ENCODE measurements around the gene KCNK2.
"Not testable (repeated sequence)": the region's sequence is repeated elsewhere in the genome, so short reads cannot be mapped to it uniquely, and the experiment has no call there.

The KCNK2 gene

DNA sequence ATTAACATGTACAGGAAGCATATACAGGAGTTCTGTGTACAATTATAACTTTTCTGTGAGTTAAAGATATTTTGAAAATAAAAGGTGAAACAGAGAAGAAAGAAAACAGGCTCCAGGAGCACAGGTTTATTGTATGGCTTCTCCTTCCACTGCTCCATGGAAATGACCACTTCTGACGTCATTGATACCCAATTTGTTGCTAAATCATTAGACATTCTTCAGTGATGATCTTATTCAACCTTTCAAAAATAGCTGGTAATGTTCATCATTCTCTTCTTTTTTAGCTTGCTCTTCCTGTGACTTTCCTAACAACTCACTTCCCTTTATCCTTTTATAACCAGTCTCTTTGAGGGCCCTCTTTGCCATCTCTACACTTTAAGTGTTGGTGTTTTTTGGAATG lies 77.8 kb downstream of the KCNK2 start:
- DNase-seq = peak; percentile 62

GRCh38 chr1:215163144-215163543 lies 80.6 kb downstream of the KCNK2 start:
- DNase-seq = not testable (repeated sequence)

GRCh38 chr1:215166886-215167285 lies 84.3 kb downstream of the KCNK2 start:
- peak; percentile 17 for DNase-seq

DNA sequence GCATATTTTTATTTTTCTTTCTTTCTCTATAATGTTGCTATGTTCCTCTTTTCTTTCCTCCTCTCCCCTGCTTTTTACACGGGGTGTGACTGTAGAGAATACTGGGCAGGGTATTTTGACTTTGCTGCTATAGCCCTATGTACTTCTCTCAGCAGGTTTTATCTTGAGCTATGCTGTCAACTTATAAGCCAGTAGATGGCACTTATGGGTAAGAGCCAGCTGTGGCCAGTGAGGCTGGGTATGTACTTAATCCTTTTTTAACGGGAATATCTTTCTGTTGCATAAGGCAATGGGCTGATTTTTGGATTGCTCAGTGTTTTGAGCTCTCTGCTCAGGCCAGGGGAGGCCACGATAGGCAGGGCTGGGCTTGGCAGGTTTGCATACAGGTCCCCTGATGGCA lies 99.0 kb downstream of the KCNK2 start:
- no peak for DNase-seq

- no peak for DNase-seq
Observed at GRCh38 chr1:215185067-215185620, 102.6 kb downstream of the KCNK2 start.

DNA sequence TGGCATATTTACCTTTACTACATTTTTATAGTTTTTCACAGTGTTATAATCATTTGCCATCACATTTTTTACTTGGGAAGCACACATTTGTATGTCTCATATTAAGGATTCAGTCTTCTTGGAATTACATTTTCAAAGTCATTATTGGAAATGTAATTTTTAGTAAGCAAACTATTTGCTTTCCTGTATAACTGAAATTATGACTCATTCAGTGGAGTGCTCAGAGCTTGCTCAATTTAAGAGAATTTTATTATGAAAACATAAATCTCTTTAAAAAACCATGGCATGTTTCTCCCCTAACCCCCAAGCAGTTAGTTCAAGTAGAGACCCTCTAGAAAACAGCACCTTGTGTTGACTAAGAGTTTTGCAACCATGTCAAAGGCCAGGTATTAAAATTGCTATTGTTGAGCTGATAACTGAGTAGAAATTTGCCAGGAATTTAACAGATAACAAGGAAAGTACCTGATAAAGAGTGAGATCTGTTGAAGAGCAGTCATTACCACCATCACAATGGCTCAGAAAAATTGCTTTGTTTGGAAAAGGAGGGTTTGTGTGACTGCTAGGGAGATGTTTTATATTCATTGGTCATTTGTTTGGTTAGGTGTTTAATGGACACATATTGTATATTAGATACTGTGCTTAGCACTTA lies 105.9 kb downstream of the KCNK2 start:
- peak; percentile 14 for DNase-seq

GRCh38 chr1:215192306-215192705 lies 109.8 kb downstream of the KCNK2 start:
- DNase-seq = peak; percentile 77

DNA sequence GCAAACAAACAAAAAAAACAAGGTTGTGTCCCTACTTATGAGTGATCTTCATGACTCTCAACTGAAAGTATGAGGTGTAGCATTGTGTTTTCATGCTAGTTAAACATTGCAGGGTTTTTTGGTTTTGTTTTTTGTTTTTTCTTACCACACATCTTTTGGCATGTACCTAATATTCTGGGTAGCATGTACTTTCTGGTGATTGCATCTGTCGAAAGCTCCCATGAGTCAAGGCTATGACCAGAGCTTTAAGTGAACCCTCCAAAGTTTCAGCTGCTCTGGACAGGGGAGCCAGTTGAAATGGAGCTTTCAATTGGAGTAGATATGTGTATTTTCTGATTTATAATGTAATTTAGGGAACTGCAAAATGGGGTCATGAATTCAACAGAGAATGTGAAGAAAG lies 115.5 kb downstream of the KCNK2 start:
- no peak for DNase-seq

GRCh38 chr1:215200121-215200520 lies 117.6 kb downstream of the KCNK2 start:
- no peak for DNase-seq

DNA sequence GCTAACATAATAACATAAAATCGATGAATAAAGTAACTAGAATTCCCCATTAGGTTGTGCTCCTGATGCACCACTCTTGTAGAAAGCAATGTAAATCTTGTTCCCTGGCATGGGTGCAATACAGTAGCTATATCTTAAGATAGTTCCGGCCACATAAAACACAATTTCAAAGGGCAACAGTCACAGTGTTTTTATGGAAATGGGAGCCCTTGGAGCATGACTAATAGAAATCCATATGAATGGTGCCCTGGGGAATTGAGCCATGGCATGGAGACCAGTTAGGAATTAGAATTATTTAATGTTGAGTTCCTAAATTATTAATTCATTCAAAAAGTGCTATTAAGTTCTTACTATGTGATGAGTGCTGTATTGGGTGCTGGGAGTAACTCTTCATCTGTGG lies 118.7 kb downstream of the KCNK2 start:
- DNase-seq = peak; percentile 72

- no peak for DNase-seq
Observed at GRCh38 chr1:215202868-215203267, 120.3 kb downstream of the KCNK2 start.

- DNase-seq = no peak
Observed at GRCh38 chr1:215210167-215210566, 127.6 kb downstream of the KCNK2 start.

- no peak for DNase-seq
Observed at GRCh38 chr1:215215846-215216245, 133.3 kb downstream of the KCNK2 start.

- no peak for DNase-seq
Observed at GRCh38 chr1:215219372-215219771, 136.8 kb downstream of the KCNK2 start.

DNA sequence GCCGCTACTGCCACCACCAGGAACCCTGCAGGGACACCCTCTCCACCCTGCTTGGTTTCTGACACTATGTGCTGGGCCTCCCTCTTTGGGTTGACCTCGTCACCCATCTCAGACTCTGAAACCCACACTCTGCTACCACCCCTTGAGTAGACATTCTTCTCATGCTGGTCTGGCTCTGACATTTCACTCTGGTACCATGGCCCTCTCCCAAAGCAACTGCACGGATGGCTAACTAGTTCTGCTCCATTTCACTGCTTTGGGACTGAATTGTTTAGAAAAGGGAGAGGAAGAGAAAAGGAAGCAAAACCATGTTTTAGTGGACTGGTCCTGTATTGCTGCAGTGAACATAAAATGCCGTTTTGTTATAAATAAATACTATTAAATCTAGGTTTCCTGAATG lies 137.8 kb downstream of the KCNK2 start:
- no peak for DNase-seq

GRCh38 chr1:215226757-215227156 lies 144.2 kb downstream of the KCNK2 start:
- peak; percentile 39 for DNase-seq

- DNase-seq = no peak
Observed at GRCh38 chr1:215228193-215228592, 145.7 kb downstream of the KCNK2 start.

DNA sequence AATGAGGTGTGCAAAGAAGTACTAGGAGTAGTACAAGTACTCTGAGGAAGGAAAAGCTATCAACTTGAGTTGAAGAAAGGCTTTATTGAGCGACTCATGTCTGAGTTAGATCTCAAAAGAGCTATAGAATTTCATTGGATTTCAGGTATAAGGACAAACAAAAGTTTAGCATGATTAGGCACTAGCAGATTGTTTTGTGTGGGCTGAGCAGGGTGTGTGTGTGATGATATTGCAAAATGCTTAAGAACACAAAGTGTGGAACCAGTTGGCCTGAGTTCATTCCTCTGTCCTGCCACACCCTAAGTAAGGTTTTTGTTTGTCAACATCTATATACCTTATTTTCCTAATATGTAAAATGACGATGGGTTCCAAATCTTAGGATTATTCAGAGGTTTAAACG lies 158.9 kb downstream of the KCNK2 start:
- no peak for DNase-seq

DNA sequence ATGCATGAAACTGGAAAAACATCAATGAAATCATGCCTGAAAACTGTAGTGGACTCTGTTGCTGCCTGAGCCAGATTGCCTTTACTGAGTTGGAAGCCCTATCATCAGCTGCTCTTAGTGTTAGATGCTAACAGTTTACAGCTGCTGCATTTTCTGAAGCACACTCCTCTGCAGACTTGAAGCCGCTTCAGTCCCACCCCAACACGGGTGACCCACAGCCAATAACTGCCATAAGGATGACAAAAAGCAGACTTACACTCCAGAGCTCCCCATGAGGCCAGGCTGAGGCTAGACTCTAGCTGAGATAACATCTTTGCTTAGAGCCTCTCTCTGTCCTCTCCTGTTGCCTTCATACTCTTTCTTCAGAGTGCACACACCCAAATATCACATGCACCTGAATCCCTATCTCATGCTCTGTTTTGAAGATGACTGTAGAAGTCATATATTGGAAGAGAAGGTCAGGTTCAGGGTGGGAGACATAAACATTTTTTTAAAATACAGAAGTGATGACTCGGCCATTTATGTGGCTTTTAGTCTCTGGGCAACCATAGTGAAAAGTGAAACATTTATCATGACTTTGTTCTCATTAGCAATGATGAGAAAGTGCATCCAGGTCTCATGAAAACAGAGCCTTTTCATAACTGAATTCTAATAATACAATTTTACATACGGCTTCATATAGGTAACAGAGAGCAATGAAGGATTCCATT lies 161.0 kb downstream of the KCNK2 start:
- DNase-seq = peak; percentile 34

DNA sequence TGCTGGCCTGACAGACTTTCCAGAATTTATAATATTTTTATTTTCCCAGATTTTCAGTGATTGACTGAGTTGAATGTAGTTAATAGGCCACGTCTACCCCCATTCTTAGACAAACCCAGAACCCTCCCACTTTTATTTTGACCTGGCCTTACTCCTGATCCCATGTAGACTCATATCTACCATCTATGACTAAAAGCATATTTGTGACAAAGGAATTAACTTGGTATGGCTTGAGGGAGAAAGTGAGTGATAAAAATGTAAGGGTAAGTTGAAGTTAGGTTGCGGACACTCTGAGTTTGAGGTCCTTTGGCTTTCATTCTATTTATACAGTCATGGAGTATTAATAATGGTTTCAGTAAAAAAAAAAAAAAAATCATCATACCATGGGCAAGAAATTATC lies 168.4 kb downstream of the KCNK2 start:
- no peak for DNase-seq

GRCh38 chr1:215251428-215251827 lies 168.9 kb downstream of the KCNK2 start:
- DNase-seq = no peak

DNA sequence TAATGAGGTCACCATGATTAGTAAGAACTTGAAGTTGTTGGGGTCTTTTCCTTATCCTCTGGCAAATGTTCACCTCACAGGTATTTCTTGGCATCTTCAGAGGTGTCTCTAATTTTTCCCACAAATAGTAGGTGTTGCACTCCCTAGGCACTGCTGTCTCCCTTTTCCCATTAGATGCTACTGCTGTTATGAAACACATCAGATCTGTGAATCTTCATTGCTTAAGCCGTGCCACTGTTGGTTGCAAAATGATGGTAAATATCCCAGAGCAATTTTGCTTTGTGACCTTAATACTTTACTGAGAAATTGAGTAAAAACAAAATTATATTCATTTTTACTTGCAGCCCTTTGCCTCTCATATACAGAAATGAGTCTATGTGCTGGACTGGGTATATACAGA lies 169.6 kb downstream of the KCNK2 start:
- no peak for DNase-seq

- peak; percentile 35 for DNase-seq
Observed at GRCh38 chr1:215256936-215257679, 174.6 kb downstream of the KCNK2 start.

DNA sequence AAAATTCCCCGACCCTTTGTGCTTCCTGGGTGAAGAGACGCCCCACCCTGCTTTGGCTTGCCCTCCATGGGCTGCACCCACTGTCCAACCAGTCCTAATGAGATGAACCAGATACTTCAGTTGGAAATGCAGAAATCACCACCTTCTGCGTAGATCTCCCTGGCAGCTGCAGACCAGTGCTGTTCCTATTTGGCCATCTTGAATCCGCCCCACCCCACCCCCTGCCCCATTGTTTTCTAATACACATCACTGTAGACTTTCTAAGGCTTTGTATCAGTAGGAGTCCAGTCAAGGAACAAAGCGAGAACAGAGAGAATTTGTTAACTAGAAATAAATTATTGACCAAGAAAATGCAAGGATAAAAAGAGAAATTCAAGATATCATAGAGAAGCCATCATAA lies 178.2 kb downstream of the KCNK2 start:
- DNase-seq = no peak
